Aortic smooth muscle cell (primary cell): ENCODE measurements around the gene GALK1. TPM values are rescaled to one million over a fixed set of nuclear protein-coding genes. Genes with fewer than 3 reads are reported as not detected.

Experiments
- total RNA-seq: library from RNA; depleted of rRNA; stranded (reverse); fragments of >200 nt; gene quantifications from 2 replicates; pipeline ENCODE4 v1.2.3, GENCODE V29; 2014

Gene GALK1
- 44.9 and 46.5 TPM in 2 replicates for total RNA-seq

DNA sequence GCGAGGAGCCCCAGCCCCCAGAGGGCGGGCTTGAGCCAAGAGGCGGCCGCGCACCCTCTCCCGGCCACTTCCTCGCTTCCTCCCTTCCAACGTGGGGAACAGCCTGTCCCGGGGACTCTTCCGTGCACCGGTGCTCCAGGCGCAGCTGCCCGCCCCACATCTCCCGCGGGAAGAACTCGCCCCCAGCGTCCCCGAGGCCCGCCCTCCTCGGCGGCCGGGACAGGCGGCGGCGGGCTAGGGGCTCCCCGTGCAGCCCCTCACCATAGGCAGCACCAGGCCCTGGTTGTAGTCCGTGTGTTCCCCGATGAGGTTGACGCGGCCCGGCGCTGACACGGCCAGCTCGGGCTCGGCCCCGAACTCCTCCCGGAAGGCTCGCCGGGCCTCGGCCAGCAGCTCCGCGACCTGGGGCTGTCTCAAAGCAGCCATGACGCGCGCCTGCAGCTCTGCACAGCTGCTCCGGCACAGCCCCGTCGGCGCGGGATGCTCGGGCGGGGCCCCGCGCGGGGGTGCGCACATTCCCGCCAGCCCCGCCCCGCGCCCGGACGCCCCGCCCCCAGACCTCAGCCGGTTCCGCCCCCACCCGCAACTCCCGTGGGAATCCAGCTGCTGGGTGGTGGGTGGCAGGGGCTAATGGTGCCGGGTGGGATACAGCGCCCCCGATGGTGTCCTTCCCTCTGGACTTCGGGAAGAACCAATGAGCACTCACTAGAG is at the start of gene GALK1:
Gene GALK1 (minus strand): TSS at position 482 of the 711 bp plus-strand sequence. CDS start 56 bp downstream, at position 426.

DNA sequence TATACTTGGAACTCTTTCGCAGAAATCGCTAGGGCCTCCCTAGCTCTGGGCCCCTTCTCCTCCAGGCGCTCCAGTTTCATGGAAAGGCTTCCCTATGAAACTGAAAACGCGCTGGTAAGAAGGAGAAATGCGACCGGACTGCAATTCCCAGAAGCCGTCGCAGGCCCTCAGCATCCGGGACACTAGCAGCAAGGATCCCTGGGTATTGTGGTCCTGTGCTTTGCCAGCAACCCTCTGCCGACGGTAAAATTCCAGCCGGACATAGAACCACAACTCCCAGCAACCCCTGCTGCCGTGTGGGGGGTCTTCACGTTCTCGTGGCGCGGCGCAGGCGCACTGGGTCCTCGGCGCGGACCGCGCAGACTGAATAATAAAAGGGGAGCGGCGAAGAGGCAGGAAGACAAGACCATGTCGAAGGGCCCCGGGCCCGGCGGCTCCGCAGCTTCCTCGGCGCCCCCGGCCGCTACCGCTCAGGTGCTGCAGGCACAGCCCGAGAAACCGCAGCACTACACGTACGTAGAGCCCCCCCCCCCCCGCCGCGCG is 19.6 kb upstream of the GALK1 start, which contains the start of gene UNK:
Gene UNK (plus strand): TSS at position 334 of the 543 bp plus-strand sequence. CDS start 75 bp downstream, at position 409.

DNA sequence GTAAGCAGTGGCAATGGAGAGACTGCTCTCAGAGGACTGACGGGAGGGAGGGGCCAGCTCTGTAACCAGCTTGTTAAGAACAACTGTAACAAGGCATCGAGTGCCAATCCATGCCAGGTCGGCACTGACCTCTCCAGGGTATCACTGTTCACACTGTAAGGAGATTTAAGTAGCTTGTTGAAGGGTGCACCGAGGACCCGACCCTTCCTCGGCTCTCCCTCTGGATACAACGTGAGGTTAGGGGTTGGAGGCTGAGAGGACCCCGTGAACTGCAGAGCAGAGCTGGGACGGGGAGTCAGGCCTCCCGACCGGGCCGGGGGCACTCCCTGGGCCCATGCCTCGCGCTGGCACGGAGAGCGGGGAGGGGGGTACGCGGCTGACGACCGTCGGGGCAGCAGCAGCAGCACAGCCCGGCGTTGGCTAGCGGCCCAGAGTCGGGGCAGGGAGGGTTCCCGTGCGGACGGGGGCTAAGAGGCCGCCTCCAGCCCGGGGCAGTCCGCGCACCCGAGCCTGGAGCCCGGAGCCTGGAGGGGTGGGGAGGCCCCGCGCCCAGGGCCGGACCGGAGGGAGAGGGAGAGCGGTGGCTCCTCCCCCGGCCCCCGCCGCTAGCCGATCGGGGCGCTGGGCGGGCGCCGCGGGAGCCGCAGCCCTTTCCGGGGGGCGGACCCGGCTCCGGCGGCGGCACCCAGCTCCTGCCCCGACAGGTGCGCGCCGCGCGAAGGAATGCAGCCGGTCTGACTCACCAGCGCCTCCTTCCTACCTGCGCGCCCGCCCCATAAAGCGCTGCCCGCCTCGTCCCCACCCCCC is 44.1 kb downstream of the GALK1 start, which contains the start of gene ITGB4:
Gene ITGB4 (plus strand): TSS at position 804 of the 807 bp plus-strand sequence. CDS start 3,245 bp downstream, outside the sequence.

Other genes starting within 250 kb of the GALK1 start
- 5.4 and 7.8 TPM in 2 replicates for gene CASKIN2, start 249.7 kb downstream of the GALK1 start, total RNA-seq
- gene TSEN54, start 248.7 kb downstream of the GALK1 start, total RNA-seq, result 5.8 and 8.2 TPM in 2 replicates
- 0.40 and 0.44 TPM in 2 replicates for gene LLGL2, start 239.5 kb downstream of the GALK1 start, total RNA-seq
- 2.9 and 3.3 TPM in 2 replicates for gene MYO15B, start 177.4 kb downstream of the GALK1 start, total RNA-seq
- gene SMIM5, start 131.8 kb downstream of the GALK1 start, total RNA-seq, result 0.12 TPM in 1 of 2 replicates, not detected in the other
- gene RECQL5, start 98.0 kb downstream of the GALK1 start, total RNA-seq, result 14.3 and 15.6 TPM in 2 replicates
- 51.7 and 62.6 TPM in 2 replicates for gene SAP30BP, start 97.9 kb downstream of the GALK1 start, total RNA-seq
- 0.37 and 0.40 TPM in 2 replicates for gene ITGB4, start 43.7 kb downstream of the GALK1 start, total RNA-seq
- gene UNK, start 19.6 kb upstream of the GALK1 start, total RNA-seq, result 12.7 and 19.5 TPM in 2 replicates
- 1.5 TPM in 2 replicates for gene UNC13D, start 79.2 kb upstream of the GALK1 start, total RNA-seq
- 33.2 and 41.2 TPM in 2 replicates for gene WBP2, start 90.1 kb upstream of the GALK1 start, total RNA-seq
- 10.0 and 21.8 TPM in 2 replicates for gene TRIM47, start 113.4 kb upstream of the GALK1 start, total RNA-seq
- gene TRIM65, start 131.8 kb upstream of the GALK1 start, total RNA-seq, result 8.5 and 10.8 TPM in 2 replicates
- 20.4 and 24.0 TPM in 2 replicates for gene MRPL38, start 139.7 kb upstream of the GALK1 start, total RNA-seq
- 10.8 and 13.3 TPM in 2 replicates for gene FBF1, start 175.8 kb upstream of the GALK1 start, total RNA-seq
- gene ACOX1, start 214.0 kb upstream of the GALK1 start, total RNA-seq, result 63.0 and 69.9 TPM in 2 replicates
- gene TEN1, start 214.0 kb upstream of the GALK1 start, total RNA-seq, result 17.3 and 18.3 TPM in 2 replicates
- 0.92 and 0.99 TPM in 2 replicates for gene CDK3, start 235.7 kb upstream of the GALK1 start, total RNA-seq